HG02759 (cell line): Measurements from ENCODE around the gene STRIP1.
"Not testable (repeated sequence)": the region's sequence is repeated elsewhere in the genome, so short reads cannot be mapped to it uniquely, and the experiment has no call there.

Source experiments
- ATAC-seq: cut with Tn5 transposase; IDR thresholded peaks from one replicate; pipeline ENCODE4 v1.9.1; 2021; ENCODE audit warnings: mild to moderate bottlenecking, moderate library complexity; ENCODE audit not compliant: unreplicated experiment

Gene STRIP1

DNA sequence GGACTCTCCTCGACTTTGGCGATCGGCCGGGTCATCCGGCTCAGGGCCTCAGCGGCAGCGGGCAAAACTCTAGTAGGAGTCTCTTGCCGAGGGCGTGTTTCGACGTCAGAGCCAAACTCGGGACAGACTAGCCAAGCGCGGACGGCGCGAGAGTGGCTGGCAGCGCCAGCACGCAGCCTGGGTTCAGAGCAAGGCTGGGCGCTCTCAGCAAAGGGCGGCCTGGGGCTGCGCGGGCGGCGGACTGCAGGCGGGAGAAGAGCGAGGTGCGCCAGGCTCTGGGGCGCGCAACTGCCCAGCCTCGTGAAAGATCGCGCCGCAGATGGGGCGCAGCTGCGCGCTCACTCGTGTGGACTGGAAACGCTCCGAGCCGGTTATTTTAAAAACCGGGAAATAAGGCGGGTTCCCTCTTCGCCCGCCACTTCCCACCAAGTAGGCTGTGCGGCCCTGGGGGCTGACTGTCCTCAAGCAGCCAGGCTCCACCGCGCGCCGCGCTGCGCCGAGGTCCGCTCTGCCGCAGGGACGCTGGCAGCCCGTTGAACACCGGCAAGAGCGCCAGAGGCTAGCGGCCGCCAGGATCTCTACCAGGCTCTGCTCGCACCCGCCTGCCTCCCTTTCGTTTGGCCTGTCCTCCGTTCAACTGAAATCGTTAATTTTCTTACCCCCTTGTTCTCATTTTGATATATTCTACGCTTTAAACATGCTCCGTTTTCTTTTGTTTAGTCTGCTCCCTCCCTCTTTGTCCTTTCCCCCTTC lies 33.6 kb downstream of the STRIP1 start:
- ATAC-seq = no peak

- no peak for ATAC-seq
Measured at GRCh38 chr1:110068646-110069403, 34.4 kb downstream of the STRIP1 start.

DNA sequence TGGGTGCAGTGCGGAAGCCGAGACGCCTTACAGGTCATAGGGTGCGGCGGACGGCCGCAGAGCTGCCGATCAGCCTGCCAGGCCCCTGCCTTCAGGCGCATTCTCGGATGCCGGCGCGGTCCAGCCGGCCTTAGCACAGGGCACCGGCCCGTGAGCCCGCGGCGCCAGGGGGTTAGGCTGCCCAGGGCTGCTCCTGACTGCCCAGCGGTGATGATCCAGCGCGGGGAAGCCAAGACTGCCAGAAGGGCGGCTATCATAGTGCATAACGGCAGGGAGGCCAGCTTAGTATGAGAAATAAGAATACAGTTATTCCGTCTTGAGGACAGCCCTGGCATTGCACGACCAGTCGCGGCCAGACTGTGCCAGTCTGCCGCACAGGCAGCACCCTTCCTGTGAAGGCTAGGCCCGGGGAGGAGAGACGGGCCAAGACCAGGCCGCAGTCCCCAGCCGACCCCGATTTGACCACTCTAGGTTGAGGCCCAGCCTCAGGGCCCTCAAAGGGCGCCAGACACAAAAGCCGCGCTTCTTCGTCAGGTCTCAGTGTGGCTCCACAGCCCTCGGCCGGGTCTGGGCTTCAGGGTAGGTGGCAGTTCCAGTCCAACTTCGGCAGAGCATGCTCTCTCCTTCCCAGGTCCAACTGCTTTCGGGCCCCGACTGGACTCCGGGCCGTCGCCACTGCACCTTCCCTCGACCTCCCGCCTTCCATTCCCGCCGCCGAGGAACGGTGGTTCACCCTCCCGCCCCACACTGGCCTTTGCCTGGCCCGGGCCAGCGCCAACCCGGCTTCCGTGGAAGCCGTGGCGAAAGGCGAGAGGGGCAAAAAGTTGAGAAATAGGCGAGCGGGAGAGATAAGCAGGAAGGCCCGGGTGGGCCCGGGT lies 35.2 kb downstream of the STRIP1 start:
- no peak for ATAC-seq

DNA sequence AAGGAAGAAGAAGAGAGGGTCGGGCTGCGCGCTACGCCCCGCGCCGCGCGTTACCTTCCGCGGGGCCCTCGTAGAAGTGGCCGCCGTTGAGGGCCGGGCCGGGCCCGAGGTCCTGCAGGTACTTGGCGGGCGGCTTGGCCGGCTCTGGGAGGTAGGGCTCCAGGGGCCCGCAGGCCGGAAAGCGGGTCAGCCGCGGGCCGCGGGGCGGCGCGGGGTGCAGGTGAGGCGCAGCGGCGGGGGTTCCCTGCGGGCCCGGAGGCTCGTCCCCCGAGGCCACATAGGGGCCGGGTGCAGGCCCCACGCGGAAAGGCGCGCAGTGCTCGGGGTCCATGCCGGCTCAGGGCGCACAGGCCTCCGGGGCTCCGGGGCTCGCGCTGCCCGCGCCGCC lies 35.9 kb downstream of the STRIP1 start:
- ATAC-seq = no peak

GRCh38 chr1:110070671-110071242 lies 36.3 kb downstream of the STRIP1 start, which contains the start of gene ALX3:
TSS of gene ALX3 (minus strand) at chr1:110070672. CDS start at chr1:110070612, 60 bp downstream.
- ATAC-seq = no peak

- ATAC-seq = no peak
Measured at GRCh38 chr1:110074166-110074565, 39.7 kb downstream of the STRIP1 start.

- ATAC-seq = no peak
Measured at GRCh38 chr1:110076789-110077500, 42.5 kb downstream of the STRIP1 start.

GRCh38 chr1:110079995-110080394 lies 45.6 kb downstream of the STRIP1 start:
- not testable (repeated sequence) for ATAC-seq

- ATAC-seq = no peak
Measured at GRCh38 chr1:110081061-110081460, 46.6 kb downstream of the STRIP1 start.

- no peak for ATAC-seq
Measured at GRCh38 chr1:110082477-110082876, 48.1 kb downstream of the STRIP1 start.

DNA sequence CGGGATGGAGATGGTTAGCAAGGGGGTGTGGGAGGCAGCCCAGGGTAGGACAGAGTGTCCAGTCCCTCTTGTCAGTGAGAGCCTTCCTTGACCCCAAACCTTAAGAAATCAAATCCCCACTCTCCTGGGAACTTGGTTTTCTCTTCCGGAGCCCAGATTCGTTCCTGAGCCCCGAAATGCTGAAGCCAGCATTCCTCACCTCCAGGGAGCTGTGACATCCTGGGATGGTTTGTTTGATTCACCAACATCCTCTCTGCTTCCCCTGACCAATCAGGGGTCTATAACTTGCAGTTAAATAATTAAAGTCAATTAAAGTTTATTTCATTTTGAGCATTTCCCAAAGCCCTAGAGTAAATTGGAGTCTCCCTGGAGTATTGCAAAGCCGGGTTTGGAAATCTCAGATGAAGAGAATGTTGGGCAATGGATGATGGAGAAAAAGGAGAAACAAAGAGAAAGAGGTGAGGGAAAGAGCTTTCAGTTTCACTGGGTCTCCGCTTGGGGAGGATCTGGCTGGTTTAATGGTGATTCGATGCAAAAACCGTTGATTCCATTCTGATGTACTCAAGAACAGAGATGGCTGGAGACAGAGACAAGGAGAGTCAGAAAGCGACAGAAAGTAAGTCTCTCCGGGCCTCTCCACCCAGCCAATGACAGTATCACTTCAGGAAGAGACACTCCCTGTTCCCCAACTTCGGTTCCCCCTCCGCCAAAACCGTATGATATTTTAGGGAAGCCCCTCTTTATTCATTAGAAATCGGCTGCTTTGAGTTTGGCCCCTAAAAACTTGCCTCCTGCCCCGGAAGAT lies 48.8 kb downstream of the STRIP1 start:
- ATAC-seq = no peak

GRCh38 chr1:110083866-110084226 lies 49.4 kb downstream of the STRIP1 start:
- ATAC-seq = no peak

GRCh38 chr1:110084227-110085078 lies 50.0 kb downstream of the STRIP1 start:
- no peak for ATAC-seq

DNA sequence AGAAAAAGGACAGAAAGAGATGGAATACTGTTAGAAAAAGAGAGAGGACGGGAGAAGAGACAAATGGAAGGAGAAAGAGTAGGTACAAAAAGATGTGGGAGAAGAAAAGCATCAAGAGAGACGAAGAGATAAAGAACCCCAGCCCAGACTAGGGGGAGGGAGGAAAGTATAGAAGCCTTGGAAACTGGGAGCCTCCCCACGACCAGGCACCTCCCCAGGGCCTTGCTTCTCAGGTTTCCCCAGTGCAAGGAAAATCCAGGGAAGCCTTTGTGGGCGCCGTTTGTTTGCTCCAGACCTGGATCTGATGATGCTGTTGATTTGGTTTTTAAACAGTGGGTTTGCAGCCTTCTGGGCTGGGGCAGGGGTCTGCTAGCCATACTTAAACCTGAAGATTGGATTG lies 51.2 kb downstream of the STRIP1 start:
- no peak for ATAC-seq

DNA sequence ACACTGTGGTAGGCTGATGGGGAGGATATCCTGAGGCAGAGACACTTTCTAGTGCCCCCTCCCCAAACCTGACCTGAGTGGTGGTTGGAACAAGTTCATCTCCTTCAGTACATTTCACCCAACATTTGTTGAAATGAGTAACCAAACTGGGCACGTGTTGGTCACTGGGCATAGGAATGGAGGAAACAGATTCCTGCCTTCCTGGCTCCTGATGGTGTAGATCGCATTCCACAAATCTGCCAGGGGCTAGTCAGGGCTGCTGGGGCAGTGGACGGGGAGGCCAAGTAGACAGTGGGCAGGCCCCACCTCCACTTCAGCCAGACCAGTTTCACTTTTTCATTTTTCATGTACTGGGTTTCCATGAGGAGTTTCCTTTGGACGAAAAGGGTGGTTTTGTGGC lies 52.5 kb downstream of the STRIP1 start:
- ATAC-seq = no peak

- peak; percentile 68 for ATAC-seq
Measured at GRCh38 chr1:110087812-110088738, 53.7 kb downstream of the STRIP1 start.

GRCh38 chr1:110088739-110089316 lies 54.4 kb downstream of the STRIP1 start:
- no peak for ATAC-seq
